HT1080 (cell line): ENCODE data around the gene ADSL. TPM values are rescaled to one million over a fixed set of nuclear protein-coding genes. Genes with fewer than 3 reads are reported as not detected.

Source experiments
- DNase-seq: peaks from one replicate; pipeline ENCODE4 v3.0.0-alpha.2; 2015; ENCODE audit warnings: low read depth
- total RNA-seq: library from RNA; depleted of rRNA; stranded (reverse); fragments of >200 nt; shearing (Covaris generic); gene quantifications from 2 replicates; pipeline ENCODE4 v1.2.3, GENCODE V29; 2014

The ADSL gene
- total RNA-seq, 1 experiment from 2014 or later, result 211 TPM

- DNase-seq, result no peak
Measured at GRCh38 chr22:40417041-40417440, 70.7 kb downstream of the ADSL start.

- no peak for DNase-seq
Measured at GRCh38 chr22:40417881-40418280, 71.6 kb downstream of the ADSL start.

- DNase-seq, result no peak
Measured at GRCh38 chr22:40418366-40419201, 72.3 kb downstream of the ADSL start.

- no peak for DNase-seq
Measured at GRCh38 chr22:40419718-40420117, 73.4 kb downstream of the ADSL start.

DNA sequence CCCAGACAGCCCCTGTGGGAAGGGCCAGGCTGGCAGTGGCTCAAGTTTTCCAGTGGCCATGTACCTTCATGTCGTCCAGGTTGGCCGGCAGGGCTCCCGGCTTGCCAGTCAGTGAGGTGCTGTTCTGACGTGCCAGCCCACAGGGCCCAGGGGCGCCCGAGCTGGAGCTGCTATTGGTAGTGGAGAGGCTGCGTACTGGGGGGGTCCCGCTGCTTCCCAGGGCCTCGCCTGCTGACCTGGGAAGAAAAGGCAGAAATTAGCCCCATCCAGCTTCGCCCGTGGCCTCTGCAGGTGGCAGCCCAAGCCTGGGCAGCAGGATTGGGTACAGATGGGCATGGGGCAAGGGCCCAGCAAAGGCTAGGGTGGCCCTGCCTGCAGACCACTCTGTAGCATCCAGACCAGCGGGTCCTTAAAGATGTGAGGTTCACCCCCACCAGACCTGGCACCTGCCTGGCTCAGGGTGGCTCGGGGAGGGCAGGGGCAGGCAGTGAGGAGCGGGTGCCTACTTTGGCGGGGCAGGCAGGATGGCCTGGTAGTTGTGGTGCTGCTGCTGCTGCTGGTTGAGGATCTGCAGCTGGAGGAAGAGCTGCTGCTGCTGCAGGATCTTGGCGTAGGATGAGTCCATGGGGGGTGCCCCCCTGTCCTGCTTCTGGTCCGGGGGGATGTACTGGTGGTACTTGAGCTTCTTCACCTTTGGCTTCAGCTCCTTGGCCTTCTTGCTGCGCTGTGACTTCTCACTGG, 74.2 kb downstream of the ADSL start:
- DNase-seq, result no peak

DNA sequence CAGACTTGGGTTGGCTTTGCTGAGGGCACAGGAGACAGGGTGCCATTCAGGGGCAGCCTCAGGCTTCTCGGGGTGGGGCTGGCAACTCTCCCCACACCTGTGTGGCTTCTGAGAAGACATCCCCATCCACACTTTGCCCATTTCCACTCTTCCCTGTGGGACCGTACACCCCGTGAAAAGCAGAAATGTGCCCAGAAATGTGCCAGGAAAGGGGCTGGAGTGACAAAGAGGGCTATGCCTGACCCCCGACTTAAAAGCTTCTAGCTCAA, 74.7 kb downstream of the ADSL start:
- DNase-seq, result no peak

GRCh38 chr22:40421941-40422340, 75.6 kb downstream of the ADSL start:
- no peak for DNase-seq

DNA sequence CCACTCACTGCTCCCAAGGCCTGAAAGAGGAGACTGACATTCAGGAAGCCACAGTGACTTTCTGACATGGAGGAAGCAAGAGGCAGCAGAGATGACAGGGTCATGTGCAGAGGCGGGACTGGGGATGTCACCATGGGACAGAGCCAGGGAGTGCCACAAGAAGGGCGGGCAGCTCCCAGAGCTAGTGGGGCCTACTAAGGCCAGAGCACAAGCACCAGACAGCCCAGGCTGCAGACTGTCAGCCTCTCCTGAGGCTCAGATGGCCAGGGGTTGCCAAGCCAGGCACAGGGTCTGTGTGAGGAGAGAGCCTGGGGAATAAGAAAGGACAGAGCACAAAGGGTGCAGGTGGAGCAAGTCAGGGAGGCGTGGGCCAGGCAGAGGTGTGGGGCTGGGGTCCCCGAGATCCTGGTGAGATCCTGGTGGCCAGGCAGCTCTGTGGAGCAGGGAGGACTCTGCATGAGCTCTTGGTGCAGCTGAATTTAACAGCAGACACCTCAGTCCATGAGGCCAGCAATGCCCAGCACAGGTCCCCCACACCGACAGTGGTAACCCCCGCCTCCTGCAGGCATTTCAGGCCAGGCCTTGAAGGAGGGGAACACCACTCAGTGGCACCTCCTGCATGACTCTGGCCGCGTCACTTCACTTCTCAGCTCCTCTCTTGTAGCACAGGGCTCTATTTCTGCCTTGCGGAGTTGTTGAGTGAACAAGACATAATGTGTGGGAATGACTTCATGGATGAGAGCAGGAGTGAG, 76.4 kb downstream of the ADSL start:
- no peak for DNase-seq

DNA sequence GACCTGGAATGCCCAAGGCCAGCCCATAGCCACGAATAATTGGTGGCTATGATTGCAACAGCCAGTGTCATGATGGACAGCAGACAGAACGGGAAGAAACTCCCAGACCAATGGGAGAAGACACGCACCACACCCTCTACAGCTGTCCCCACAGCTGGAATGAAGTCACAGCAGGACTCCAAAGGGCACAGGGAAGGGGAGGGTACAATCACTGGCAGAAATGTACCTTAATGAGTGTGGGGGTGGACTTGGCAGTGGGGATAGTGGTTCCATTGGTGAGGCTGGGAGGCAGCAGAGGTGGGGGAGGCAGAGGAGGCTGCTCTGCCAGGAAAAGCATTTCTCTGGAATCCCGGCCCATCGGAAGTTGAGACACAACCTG, 77.0 kb downstream of the ADSL start:
- DNase-seq, result no peak

DNA sequence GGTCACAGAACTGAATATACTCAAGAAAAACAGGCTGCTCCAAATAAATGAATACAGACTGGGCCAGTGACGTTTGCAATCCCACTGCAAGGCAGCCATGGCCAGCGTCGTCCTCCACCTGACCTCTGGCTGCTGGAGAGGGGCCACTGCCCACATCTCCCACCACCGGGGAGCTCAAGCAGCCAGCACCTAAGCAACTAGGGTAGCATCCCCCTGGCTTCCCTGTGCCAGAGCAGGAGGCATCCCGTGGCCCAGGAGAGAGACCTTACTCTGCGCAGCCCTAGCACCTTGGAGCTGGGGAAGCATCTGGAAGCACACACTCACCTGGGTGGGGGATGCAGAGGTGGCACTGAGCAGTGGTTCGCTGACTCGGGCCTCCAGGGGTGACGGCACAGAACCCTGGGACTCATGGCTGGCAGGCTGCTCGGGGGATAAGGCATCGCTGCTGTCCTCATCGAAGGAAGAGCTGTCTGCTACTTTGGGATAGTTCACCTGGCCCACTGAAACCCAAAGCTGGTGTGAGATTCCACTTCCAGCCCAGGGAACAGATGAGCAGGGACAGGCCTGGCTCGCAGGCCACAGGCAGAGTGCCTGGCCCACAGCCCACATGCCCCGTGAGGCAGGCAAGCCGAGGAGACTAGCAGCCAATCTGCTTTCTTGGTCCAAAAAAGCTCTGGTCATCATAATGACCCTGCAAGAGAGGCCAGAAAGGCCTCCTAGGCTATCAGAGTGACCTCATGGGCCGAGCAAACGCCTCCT, 77.8 kb downstream of the ADSL start:
- DNase-seq, result no peak

GRCh38 chr22:40425082-40425481, 78.8 kb downstream of the ADSL start:
- DNase-seq, result no peak

- DNase-seq, result peak; percentile 11
Measured at GRCh38 chr22:40426594-40427333, 80.5 kb downstream of the ADSL start.

DNA sequence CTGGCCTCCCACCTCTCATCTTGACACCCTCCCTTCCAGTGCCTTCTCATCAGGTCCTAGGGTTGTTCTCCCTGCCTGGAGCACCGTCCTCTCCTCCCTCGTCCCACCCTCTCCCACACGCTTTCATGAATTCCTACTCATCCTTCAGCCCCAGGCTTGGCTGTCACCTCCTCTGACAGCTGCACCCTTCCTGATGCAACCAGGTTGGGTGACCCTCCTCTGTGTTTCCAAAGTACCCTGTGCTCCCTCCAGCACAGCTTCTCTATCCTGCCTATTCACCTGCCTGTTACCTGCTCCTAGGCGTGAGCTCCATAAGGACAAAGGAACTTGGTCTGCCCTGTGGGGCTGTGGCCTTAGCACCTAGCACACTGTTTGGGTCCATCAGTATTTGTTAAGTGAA, 82.5 kb downstream of the ADSL start:
- DNase-seq, result no peak

DNA sequence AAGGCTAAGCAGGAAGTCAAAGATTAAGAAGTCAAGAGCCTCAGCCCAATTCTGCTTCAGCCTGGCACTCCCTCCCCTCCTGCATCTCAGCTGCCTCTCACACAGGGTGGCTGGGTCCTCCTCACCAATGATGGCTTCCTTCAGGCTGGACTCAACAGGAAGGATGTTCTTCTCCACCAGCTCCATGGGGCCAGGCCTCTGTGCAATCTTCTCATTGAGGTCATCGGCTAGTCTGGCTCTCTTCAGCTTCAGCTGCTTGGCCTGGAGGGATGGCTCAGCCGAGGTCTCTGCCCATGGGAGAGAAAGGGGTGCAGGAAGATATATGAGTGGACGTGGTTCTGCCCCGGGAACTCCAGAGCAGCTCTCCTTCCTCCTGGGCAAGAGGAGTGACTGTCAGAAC, 83.2 kb downstream of the ADSL start:
- DNase-seq, result no peak

DNA sequence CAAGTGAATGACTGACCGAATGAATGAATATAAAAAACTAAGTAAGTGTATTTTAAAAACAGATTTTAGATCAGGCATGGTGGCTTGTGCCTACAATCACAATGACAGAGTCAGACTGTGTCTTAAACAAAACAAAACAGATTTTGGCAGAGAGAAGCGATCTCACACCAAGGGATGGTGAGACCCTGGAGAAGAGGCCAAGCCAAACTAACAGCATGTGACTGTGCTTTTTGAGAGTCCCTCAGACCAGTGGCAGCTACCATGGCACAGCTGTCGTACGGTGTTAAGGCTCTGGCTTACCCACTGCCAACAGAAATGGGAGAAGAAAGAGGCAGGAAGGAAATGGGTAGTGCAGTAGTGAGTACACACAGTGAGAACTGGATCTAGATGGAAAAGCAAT, 84.7 kb downstream of the ADSL start:
- no peak for DNase-seq

DNA sequence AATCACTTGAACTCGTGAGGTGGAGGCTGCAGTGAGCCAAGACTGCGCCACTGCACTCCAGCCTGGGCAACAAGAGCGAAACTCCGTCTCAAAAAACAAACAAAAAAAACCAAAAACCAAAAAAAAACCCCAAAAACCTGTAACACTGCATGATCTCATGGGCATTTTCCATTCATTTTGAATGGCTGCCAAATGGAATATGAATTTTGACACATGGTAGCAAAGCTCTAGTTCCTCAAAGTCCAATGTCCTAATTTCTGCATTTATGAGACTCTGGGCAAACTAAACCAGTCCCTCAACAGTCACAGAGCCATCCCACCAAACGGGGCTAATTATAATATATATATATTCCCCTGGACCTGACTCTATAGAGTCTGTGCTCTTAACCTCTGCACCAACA, 85.9 kb downstream of the ADSL start:
- DNase-seq, result no peak

DNA sequence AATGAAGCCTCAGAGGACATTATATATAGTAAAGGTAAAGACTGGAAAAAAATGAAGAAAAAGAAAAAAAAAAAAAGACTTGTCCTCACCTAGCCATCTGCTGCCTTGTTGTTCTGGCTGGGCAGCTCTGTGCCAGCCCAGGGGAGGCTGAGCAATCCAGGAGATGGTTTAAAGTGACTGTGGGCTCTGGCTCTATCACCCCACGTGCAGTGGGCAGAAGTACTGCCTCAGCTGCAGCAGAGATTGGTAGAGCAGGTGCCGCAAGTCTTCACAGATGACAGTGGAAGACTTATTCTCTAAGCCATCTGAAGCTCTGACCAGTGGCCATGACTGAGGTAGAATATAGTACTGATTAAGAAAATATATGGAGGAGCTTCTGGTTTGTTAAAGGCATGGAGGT, 86.3 kb downstream of the ADSL start:
- DNase-seq, result no peak

GRCh38 chr22:40433416-40434090, 87.3 kb downstream of the ADSL start:
- no peak for DNase-seq

- DNase-seq, result no peak
Measured at GRCh38 chr22:40434106-40434505, 87.8 kb downstream of the ADSL start.

DNA sequence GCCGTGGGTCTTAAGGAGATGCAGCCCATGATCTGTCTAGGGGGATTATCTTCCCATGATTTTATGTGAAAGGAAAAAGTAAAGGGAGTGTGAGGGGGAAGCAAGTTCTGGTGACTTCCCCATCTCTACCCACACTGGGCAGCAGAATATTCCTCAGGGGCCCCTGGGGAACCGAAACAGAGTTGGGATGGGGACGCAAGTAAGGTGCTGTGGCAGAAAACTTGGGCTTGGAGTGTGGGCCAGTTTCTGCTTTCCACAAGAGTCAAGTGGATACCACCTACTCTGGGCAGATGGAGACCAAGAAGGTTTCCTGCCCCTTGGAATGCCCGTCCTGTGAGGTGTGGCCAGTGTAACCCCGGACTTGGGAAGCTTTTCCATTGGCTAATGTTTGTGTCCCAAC, 88.4 kb downstream of the ADSL start:
- DNase-seq, result no peak
